CD4-positive, alpha-beta T cell treated with Interleukin-21 for 1 hour (primary cell): ENCODE measurements around the gene PSIP1.
"Not testable (repeated sequence)": the region's sequence is repeated elsewhere in the genome, so short reads cannot be mapped to it uniquely, and the experiment has no call there.

Source experiments
- DNase-seq: peaks from one replicate; pipeline ENCODE4 v3.0.0-alpha.2; 2020

PSIP1 gene

DNA sequence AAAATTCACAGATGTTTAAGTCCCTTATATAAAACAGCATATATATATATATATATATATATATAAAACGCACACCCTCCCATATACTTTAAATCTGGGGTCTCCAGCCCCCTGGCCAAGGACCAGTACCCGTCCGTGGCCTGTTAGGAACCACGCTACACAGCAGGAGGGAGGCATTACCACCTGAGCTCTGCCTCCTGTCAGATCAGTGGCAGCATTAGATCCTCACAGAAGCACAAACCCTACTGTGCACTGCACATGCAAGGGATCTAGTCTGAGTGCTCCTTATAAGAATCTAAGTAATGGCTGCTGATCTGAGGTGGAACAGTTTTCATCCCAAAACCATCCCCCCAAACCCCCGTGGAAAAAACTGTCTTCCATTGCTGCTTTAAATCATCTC lies 9.0 kb downstream of the PSIP1 start:
- no peak for DNase-seq

DNA sequence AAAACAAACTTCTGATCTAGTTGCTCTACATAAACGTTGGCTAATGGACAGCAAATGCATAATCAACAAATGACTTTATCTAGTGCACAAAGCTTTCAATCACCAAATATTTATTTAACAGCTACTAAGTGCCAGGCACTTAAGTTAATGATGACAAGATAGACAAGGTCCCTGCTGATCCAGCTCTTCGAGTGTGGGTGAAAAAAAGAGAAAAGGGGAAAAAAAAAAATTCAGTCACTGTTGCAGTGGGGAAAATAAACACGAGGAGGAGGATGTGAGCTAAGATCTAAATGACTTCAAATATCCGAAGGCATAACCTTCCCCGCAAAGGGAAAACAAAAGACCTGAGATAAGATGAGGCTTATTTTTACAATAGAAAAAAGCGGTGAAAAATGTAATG lies 9.6 kb downstream of the PSIP1 start:
- no peak for DNase-seq

DNA sequence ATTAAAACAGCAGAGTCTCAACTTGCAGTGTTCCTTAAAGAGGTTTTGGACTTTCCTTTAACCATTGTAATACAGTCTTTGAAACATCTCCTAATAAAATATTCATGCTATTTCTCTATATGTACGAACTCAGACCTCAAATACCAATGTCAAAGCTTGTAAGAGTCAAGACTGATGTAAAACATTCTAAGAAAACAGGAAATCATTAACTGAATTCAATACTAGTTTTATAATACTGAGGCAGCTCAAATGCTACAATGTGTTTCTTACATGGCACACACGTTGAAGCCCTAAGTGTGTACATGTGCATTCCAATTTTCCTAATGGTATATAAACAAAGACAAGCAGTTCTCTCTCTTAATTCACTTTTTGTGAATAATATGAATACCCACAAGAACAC lies 11.6 kb downstream of the PSIP1 start:
- DNase-seq: no peak

DNA sequence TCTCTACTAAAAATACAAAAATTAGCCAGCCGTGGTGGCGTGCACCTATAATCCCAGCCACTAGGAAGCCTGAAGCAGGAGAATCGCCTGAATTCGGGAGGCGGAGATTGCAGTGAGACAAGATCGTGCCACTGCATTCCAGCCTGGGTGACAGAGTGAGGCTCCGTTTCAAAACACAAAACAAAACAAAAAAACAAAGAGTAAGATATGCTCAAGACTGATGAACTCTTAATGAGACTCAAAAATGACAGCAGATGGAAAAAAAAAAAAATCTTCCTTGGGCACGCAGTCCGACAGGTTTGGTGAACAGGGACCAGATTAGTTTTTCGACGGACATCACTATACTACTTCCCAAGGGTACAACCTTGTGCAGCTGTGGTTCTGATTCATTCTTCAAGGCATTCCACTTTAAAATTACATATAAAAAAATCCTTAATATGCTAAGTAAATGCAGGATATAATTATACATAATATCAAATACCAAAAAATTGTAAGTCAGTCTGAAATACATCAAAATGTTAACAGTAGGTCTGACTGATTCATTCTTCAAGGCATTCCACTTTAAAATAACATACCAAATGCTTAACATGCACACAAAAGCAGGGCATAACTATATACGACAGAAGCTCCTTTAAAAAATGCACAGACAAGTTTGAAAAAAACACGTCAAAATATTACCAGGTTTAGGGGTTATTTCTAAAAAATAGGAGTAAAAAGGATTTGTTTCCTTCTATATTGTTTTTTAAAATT lies 12.3 kb downstream of the PSIP1 start:
- DNase-seq: no peak

DNA sequence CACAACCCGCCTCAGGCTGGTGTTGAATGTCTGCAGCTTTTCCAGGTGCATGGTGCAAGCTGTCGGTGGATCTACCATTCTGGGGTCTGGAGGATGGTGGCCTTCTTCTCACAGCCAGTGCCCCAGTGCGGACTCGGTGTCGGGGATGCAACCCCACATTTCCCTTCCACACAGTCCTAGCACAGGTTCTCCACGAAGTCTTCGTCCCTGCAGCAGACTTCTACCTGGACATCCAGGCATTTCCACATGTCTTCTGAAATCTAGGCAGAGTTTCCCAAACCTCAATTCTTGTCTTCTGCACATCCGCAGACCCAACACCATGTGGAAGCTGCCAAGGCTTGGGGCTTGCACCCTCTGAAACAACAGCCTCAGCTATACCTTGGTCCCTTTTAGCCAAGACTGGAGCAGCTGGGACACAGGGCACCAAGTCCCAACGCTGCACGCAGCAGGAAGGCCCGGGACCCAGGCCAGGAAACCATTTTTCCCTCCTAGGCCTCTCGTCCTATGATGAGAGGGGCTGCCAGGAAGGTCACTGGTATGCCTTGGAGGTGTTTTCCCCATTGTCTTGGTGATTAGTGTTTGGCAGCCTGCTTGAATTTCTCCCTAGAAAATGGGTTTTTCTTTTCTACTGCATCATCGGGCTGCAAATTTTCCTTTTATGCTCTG lies 18.2 kb downstream of the PSIP1 start:
- DNase-seq: no peak

DNA sequence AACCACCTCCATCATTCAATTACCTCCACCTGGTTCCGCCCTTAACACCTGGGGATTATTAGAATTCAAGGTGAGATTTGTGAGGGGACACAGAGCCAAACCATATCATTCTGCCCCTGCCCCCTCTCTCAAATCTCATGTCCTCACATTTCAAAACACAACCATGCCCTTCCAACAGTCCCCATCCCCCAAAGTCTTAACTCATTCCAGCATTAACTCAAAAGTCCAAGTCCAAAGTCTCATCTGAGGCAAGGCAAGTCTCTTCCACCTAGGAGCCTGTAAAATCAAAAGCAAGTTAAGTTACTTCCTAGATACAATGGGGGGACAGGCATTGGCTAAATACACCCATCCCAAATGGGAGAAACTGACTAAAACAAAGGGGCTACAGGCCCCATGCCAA lies 18.8 kb downstream of the PSIP1 start:
- no peak for DNase-seq

DNA sequence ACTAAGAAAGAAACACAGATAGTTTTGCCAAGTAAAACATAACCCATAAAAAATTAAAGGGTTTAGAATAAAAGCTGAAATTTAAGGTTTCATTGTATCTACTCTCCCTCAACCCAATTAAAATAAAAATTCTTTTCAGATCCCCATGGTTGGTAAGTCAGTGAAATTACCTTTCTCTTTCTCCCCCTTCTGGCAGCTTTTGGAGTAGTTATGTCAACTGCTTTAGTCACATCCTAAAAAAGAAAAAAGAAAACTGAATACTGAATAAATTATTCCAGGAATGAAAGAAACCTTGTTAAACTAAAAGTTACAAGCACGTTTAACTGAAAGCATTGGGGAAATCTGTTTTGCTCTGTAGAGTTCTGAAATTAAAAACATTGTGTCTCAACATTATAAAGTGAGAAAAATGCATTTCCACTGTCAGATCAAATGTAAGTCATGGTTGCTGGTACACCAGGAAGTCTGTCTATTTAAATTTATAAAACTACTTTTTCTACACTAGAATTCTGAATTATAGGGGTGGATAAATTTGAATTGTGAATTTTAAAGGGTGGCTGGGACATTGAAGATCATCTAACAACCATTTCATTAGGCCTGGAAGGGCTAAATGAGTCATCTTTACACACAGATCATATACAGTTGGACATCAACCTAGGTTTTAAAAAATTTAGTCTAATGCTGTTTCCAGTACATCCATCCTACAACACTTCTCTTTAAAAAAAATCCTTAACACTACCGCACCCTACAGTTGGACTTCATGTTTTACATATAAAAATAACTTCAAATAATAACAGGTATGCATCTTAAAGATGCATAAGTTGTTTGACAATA lies 24.7 kb downstream of the PSIP1 start:
- DNase-seq: peak; percentile 40

DNA sequence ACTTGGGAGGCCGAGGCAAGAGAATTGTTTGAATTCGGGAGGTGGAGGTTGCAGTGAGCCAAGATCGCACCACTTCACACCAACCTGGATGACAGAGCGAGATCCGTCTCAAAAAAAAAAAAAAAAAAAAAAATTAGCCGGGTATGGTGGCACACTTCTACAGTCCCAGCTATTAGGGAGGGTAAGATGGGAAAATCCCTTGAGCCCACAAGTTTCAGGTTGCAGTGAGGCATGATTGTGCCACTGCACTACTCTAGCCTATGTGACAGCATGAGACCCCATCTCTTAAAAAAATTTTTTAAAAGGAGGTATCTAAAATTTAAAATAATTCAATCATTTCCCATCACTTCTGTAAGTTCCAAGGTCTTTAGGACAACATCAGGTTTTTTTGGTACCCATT lies 26.0 kb downstream of the PSIP1 start:
- no peak for DNase-seq

DNA sequence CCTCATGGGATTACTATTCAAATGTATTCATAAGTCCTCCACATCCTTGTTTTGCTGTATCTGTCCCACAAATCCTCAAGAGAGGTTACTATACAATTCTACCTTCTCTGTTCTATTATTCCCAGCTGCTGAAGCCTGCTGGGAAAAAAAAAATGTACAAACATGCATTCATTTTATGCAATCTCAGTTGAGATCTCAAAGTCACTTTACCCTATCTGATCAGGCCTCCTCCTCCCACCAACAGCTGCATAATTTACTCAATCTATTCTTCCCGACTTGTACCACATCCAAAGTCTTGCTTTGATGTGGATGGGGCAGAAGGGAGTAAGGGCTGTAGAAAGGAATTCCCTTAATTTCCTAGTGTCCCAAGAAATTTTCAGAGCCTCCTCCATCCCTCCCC lies 28.6 kb downstream of the PSIP1 start:
- DNase-seq: no peak

DNA sequence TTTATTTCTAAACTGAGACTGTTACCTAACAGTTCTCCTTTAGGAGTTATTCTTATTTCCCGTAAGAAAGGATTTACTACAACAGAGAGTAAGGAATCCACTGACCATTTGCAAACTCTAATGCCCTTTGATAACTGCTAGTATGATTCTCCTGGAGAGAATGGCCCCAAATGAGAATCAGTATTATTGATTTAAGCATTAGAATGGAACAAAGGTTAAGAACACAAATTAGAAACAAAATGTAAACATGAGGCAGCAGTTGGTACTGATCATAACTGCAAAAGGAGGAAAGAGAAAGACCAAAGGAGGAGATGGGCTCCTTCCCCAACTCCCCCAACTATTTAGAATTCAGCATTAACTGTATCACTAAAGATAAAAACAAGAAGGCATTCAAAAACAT lies 30.7 kb downstream of the PSIP1 start:
- no peak for DNase-seq

DNA sequence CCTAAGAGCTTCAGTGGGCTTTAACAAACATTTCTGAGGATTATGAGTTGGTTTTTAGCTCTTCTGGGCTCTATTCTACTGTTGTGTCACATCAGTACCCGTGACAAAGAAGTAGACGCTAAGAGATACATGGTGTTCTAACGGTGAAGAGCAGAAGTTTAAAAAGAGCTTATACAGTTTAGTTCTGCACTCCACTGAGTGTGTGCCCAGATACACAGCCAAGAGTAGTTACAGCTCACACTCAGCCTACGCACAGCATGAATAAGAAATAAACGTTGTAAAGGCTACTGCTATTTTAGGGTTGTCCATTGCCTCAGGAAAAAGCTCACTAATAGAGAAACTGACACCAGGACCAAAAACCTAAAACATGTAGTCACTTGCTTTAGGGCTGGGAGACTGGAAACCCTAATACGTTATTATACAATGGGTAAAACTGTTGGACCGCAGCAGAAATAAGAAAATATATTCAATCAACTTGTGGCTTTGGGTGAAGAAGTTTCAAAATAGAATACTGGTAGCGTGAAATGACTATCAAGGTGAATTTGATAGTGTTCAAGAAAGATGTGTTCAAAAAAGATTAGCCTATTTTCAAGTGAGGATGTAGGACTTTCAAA lies 34.7 kb downstream of the PSIP1 start:
- no peak for DNase-seq

DNA sequence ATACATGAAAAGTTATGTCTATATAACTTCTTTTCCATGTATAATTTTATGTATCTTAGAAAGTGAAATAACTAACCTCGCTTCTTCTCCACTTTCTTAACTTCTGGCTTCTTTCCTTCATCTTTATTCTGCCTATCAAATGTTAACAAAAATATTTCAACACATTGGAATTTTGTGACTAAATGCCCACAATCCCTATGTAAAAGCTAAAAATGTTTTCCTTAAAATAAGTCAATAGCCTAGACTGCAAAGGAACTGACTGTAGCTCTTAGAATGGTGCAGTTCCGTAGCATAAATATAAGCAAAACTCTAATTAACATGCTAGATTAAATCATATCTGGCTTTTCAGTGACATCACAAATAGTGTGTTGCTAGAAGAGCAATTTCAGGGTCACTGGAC lies 40.9 kb downstream of the PSIP1 start:
- DNase-seq: no peak

DNA sequence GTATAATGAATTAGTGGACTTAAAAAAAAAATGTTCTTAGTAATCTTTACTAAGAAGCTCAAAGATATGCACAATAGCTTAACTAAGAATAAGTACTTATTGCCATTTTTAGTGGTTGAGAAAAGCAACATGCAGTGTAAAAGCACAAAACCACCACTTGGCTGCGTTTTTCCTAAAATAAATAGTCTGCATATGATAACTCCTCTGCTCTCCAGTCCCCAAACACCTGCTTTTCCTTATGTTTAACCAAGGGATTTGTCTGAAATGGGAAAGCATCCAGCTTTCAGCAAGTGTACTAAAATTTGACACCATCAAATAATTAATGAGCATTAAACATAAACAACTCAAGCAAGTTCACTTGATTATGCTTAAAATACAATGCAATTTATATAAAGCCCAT lies 41.4 kb downstream of the PSIP1 start:
- DNase-seq: no peak

DNA sequence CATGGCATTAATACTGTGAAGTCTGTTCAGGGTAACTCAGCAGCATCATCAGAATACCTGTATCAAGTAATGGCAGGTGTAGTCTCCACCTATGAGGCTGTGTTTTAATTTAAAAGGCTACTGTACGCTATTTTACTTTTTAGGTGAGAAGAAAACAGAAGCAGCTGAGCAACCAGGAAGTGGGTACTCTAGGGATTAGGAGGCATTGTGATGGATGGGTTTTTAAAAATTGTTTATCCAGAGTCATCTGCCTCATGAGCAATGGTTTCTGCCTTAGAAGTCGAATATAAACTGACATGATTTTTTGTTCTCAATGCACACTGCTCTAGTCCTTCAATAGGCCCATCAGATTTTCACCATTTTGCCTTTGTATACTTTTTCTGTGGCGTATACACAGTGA lies 42.6 kb downstream of the PSIP1 start:
- DNase-seq: no peak

DNA sequence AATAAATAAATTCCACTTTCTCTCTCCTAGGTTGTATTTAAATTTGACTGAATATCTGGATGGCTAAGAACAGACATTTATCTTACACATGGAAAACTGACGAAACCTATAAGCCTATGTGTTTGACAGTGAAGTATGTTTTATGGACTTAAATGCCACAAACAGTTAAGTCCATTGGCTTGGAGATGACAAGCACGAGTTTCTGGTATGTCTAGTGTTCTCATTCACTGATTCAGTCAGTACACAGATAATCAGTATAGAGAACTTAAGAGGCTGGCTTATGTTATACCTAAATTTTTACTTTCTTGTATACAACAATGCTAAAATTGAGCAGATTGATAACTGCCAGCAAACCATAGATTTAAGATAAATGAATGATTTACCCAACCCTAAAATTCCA lies 49.2 kb downstream of the PSIP1 start:
- DNase-seq: no peak

DNA sequence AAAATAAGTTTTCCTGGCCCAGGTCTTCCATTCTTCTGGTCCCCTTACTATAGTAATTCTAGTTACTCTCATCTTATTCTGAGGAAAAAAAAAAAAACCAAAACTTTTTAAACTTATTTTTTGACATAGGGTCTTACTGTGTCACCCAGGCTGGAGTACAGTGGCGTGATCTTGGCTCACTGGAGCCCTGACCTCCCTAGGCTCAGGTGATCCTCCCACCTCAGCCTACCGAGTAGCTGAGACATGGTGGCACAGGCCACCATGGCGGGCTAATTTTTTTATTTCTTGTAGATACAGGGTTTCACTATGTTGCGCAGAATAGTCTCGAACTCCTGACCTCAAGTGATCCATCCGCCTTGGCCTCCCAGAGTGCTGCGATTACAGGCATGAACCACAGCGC lies 49.7 kb downstream of the PSIP1 start:
- no peak for DNase-seq

DNA sequence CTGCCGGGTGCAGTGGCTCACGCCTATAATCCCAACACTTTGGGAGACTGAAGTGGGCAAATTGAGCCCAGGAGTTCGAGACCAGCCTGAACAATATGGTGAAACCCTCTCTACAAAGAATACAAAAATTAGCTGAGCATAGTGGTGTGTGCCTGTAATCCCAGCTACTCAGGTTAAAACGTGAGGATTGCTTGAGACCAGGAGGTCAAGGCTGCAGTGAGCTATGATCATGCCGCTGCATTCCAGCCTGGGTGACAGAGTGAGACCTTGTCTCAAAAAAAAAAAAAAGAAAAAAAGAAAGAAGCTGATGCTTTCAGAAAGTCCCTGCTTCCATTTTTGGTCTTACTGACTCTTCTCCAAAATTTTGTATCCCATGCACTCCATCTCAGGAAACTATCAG lies 56.8 kb downstream of the PSIP1 start:
- no peak for DNase-seq

DNA sequence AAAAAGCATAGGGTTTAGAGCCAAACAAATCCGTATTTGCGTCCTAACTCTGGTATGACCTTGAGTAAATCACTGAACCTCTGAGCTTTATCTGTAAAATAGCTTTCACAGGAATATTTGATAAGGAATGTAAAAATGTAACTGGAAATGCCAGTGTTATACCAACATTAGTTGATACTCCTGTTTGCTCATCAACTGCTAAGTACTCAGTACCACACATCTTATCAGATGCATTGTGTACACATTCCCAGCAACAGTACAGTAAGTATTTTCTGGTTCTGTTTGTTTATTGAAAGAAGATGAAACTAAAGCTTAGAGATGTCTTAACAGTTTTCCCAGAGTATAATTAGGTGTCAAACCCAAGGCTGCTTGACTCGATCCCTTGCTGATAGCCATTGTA lies 66.6 kb downstream of the PSIP1 start:
- no peak for DNase-seq

DNA sequence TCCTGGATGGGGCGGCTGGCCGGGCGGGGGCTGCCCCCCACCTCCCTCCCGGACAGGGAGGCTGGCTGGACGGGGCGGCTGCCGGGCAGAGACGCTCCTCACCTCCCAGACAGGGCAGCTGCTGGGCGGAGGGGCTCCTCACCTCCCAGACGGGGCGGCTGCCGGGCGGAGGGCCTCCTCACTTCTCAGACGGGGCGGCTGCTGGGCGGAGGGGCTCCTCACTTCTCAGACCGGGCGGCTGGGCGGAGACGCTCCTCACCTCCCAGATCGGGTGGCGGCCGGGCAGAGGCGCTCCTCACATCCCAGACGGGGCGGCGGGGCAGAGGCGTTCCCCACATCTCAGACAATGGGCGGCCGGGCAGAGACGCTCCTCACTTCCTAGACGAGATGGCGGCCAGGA lies 68.5 kb downstream of the PSIP1 start:
- DNase-seq: not testable (repeated sequence)

DNA sequence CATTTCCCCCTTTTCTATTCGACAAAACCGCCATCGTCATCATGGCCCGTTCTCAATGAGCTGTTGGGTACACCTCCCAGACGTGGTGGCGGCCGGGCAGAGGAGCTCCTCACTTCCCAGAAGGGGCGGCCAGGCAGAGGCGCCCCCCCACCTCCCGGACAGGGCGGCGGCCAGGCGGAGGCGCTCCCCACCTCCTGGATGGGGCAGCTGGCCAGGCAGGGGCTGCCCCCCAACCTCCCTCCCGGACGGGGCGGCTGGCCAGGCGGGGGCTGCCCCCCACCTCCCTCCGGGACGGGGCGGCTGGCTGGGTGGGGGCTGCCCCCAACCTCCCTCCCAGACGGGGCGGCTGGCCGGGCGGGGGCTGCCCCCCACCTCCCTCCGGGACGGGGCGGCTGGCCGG lies 68.9 kb downstream of the PSIP1 start:
- DNase-seq: not testable (repeated sequence)

DNA sequence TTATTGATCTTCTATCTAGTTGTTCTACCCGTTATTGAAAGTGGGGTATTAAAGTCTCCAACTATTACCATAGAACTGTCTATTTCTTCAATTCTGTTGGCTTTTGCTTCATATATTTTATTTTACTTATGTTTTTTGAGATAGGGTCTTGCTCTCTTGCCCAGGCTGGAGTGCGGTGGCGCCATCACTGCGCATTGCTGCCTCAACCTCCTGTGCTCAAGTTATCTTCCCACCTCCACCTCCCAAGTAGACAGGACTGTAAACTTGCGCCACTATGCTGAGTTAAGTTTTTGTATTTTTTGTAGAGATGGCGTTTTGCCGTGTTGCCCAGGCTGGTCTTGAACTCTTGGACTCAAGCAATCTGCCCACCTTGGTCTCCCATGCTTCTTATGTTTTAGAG lies 71.9 kb downstream of the PSIP1 start:
- DNase-seq: no peak

DNA sequence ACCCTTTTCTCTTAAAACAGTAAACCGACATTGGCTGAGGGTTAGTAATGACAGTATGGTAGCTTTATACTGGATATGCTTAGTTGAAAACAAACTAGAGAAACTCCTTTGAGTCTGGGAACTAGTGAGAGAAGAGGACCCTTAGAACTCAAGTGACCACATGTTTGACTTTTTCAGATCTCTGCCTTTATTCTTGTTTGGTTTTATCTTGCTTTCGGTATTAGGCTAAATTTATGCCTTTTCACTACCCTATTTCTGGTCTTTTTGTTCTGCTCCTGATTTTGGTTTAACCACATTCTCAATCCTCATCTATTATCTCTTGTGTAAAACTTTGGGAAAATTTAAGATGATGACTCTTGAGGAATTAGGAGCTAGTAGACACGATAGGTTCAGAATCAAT lies 77.1 kb downstream of the PSIP1 start:
- DNase-seq: no peak

DNA sequence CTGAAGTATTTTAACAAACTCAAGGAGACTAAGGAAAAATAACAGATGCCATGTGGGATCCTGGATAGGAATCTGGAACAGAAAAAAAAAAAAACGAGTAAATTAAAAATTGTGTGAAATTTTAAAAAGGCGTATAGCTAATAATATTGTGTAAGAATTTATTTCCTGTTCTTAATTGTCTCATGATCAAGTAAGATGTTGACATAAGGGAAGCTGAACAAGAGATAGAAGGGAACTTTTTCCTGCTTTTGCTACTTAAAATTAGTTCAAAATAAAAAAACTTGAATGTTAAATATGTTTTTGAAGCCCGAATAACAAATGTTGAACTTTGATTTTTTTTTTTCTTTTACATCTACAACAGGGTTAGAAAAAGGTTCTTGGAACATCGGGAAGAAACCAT lies 77.6 kb downstream of the PSIP1 start:
- DNase-seq: no peak
